NCI-H2081 treated with DMSO at 0.1 percent for 48 hours (cell line): ENCODE data around the gene SYNGR3.
"Not testable (repeated sequence)": the region's sequence is repeated elsewhere in the genome, so short reads cannot be mapped to it uniquely, and the experiment has no call there.

Experiments
- DNase-seq: peaks from one replicate; lab custom pipeline; 2025; lab: John Stamatoyannopoulos, UW

The SYNGR3 gene

GRCh38 chr16:2029350-2029749 is 39.6 kb downstream of the SYNGR3 start:
- no peak for DNase-seq

GRCh38 chr16:2030036-2030435 is 40.3 kb downstream of the SYNGR3 start:
- DNase-seq, result no peak

GRCh38 chr16:2031081-2031577 is 41.4 kb downstream of the SYNGR3 start:
- no peak for DNase-seq

GRCh38 chr16:2032285-2033056 is 42.7 kb downstream of the SYNGR3 start:
- no peak for DNase-seq

- DNase-seq, result no peak
Observed at GRCh38 chr16:2033057-2033908, 43.5 kb downstream of the SYNGR3 start.

GRCh38 chr16:2033909-2034695 is 44.3 kb downstream of the SYNGR3 start:
- not testable (repeated sequence) for DNase-seq

- no peak for DNase-seq
Observed at GRCh38 chr16:2034696-2035430, 45.1 kb downstream of the SYNGR3 start.

GRCh38 chr16:2035431-2036199 is 45.8 kb downstream of the SYNGR3 start:
- DNase-seq, result no peak

GRCh38 chr16:2036200-2036966 is 46.6 kb downstream of the SYNGR3 start:
- no peak for DNase-seq

GRCh38 chr16:2037115-2037514 is 47.3 kb downstream of the SYNGR3 start:
- no peak for DNase-seq

- DNase-seq, result no peak
Observed at GRCh38 chr16:2037647-2038381, 48.0 kb downstream of the SYNGR3 start.

- no peak for DNase-seq
Observed at GRCh38 chr16:2038382-2039231, 48.8 kb downstream of the SYNGR3 start.

GRCh38 chr16:2039274-2040031 is 49.7 kb downstream of the SYNGR3 start:
- DNase-seq, result no peak

- DNase-seq, result no peak
Observed at GRCh38 chr16:2040041-2040786, 50.4 kb downstream of the SYNGR3 start.

GRCh38 chr16:2040787-2041522 is 51.2 kb downstream of the SYNGR3 start:
- no peak for DNase-seq
